NCI-H1694 treated with DMSO at 0.1 percent for 48 hours (cell line): ENCODE measurements around the gene SYTL1.

Source experiments
- DNase-seq: peaks from one replicate; lab custom pipeline; 2025; lab: John Stamatoyannopoulos, UW

The SYTL1 gene

GRCh38 chr1:27341525-27342252 lies at the start of gene SYTL1:
Gene SYTL1, plus strand, starts transcription at chr1:27342022. Its CDS starts 3,313 bp downstream, at chr1:27345335.
- peak; percentile 11 for DNase-seq

- no peak for DNase-seq
Measured at GRCh38 chr1:27292106-27292505, 49.7 kb upstream of the SYTL1 start.

GRCh38 chr1:27293915-27294314 lies 47.9 kb upstream of the SYTL1 start:
- no peak for DNase-seq

- peak; percentile 32 for DNase-seq
Measured at GRCh38 chr1:27296773-27297291, 45.0 kb upstream of the SYTL1 start.

GRCh38 chr1:27297903-27298302 lies 43.9 kb upstream of the SYTL1 start:
- DNase-seq = no peak

GRCh38 chr1:27298632-27299384 lies 43.0 kb upstream of the SYTL1 start:
- DNase-seq = peak; percentile 46

GRCh38 chr1:27299385-27300271 lies 42.2 kb upstream of the SYTL1 start:
- DNase-seq = no peak

- DNase-seq = peak; percentile 90
Measured at GRCh38 chr1:27300341-27301051, 41.3 kb upstream of the SYTL1 start.

GRCh38 chr1:27301052-27301422 lies 40.8 kb upstream of the SYTL1 start:
- no peak for DNase-seq

GRCh38 chr1:27301582-27302199 lies 40.1 kb upstream of the SYTL1 start:
- no peak for DNase-seq

GRCh38 chr1:27302612-27303011 lies 39.2 kb upstream of the SYTL1 start:
- DNase-seq = no peak

GRCh38 chr1:27303509-27303908 lies 38.3 kb upstream of the SYTL1 start:
- DNase-seq = no peak

- DNase-seq = no peak
Measured at GRCh38 chr1:27306071-27306470, 35.8 kb upstream of the SYTL1 start.

GRCh38 chr1:27306892-27307761 lies 34.7 kb upstream of the SYTL1 start:
- DNase-seq = no peak

GRCh38 chr1:27307874-27308598 lies 33.8 kb upstream of the SYTL1 start:
- no peak for DNase-seq

GRCh38 chr1:27314169-27314568 lies 27.7 kb upstream of the SYTL1 start:
- no peak for DNase-seq

GRCh38 chr1:27314737-27315136 lies 27.1 kb upstream of the SYTL1 start:
- no peak for DNase-seq

GRCh38 chr1:27316860-27317259 lies 25.0 kb upstream of the SYTL1 start:
- no peak for DNase-seq

- no peak for DNase-seq
Measured at GRCh38 chr1:27318136-27318535, 23.7 kb upstream of the SYTL1 start.
